ENCODE data around the gene CAMKK1.

DNA sequence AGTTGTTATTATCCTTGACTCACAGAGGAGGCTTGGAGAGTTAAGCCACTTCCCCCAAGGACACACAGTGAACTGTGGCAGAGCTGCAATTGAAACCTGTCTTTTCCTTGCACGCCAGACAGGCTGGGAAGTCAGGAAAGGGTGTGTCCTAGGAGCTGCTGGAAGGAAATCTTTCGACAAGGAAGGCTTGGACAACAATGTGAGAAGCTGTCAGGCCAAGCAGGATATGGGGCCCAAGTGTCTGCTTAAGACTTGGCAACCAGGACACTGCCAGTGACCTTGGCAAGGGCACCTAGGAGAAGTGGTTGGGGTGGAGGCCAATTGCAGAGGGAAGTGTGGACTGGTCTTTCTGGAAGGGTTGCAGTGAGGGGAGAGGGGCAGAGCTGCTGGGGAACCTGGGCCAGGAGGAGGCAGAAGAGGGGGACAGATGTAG lies 2.1 kb upstream of the CAMKK1 start:
- TF ChIP-seq EZH2phosphoT487 (IDR thresholded peaks at IDR 0.05; ENCODE audit: borderline replicate concordance, low read length): no peak
- TF ChIP-seq CTCF (conservative IDR thresholded peaks at IDR 0.05; ENCODE audit: low read depth, low read length): no peak

All from PC-3 (cell line).